Activated CD8-positive, alpha-beta T cell treated with anti-CD3 and anti-CD28 coated beads for 36 hours (primary cell): Measurements from ENCODE around the gene TCAP. TPM values are rescaled to one million over a fixed set of nuclear protein-coding genes. Genes with fewer than 3 reads are reported as not detected.

ENCODE experiments used
- ATAC-seq: fragments of 200-7000 bp; cut with Tn5 transposase; one replicate; pipeline ENCODE4 v1.10.0; 2021; ENCODE audit warnings: mild to moderate bottlenecking, moderate library complexity
- CTCF ChIA-PET: fragments of 350-600 bp; sonication (Branson Sonifier 250); formaldehyde crosslinking; loops from one replicate; lab custom pipeline; 2021; ENCODE audit warnings: antibody characterized with exemption; lab: Charles Lee
- POLR2A ChIA-PET: fragments of 350-600 bp; sonication (Branson Sonifier 250); formaldehyde crosslinking; loops from one replicate; lab custom pipeline; 2021; ENCODE audit warnings: antibody characterized with exemption; lab: Charles Lee
- DNase-seq: peaks from one replicate; pipeline ENCODE4 v3.0.0-alpha.2; 2020
- H3K27ac Mint-ChIP-seq: one replicate; pipeline ENCODE4 v1.8.0; 2021; ENCODE audit warnings: mild to moderate bottlenecking, mixed read lengths
- H3K27me3 Mint-ChIP-seq: one replicate; pipeline ENCODE4 v1.8.0; 2021; ENCODE audit warnings: mixed read lengths
- H3K36me3 Mint-ChIP-seq: one replicate; pipeline ENCODE4 v1.8.0; 2021; ENCODE audit warnings: low read depth, mixed read lengths
- H3K4me1 Mint-ChIP-seq: one replicate; pipeline ENCODE4 v1.8.0; 2021; ENCODE audit warnings: low read depth, mixed read lengths
- H3K4me3 Mint-ChIP-seq: one replicate; pipeline ENCODE4 v1.8.0; 2021; ENCODE audit warnings: mild to moderate bottlenecking, moderate library complexity, mixed read lengths
- H3K9me3 Mint-ChIP-seq: one replicate; pipeline ENCODE4 v1.8.0; 2021; ENCODE audit warnings: mixed read lengths
- CTCF ChIP-seq: fragments of 200-600 bp; IDR thresholded peaks from one replicate; pipeline ENCODE4 v1.8.0; 2022; ENCODE audit warnings: antibody characterized with exemption, mild to moderate bottlenecking
- intact Hi-C: fragments of 100-400 bp; cut with micrococcal nuclease; formaldehyde crosslinking; loops from one replicate; pipeline ENCODE4 v1.10.0; 2022
- total RNA-seq, 2 experiments: library from RNA; stranded (reverse); gene quantifications; one replicate each; pipeline ENCODE4 v1.2.3, GENCODE V29; 2021

Gene TCAP
- total RNA-seq, 2 experiments from 2014 or later, result 0.95 to 1.3 TPM

GRCh38 chr17:39699818-39700147 is 34.6 kb downstream of the TCAP start, which contains the start of gene ERBB2:
ERBB2 (plus strand) TSS chr17:39700064; CDS start chr17:39700239, 175 bp downstream.
- no peak within 1 kb of the TSS for H3K27ac Mint-ChIP-seq
- peaks cover 29% of the 10 kb centered on the region for H3K27me3 Mint-ChIP-seq
- intact Hi-C loops, result no loop called here
- ATAC-seq (no peak), DNase-seq (no peak)
- peaks cover 8% of the 10 kb centered on the region for H3K4me1 Mint-ChIP-seq
- POLR2A ChIA-PET, result interaction anchor here (0.6 to 1.2 kb wide), 3 partner anchors 12 to 77 kb away, joined by 3 to 6 read pairs (median 3); partner anchors contain the start of genes MIEN1 and PGAP3
- H3K36me3 Mint-ChIP-seq, result peaks cover 2% of the 10 kb centered on the region
- CTCF ChIA-PET, result interaction anchor here (1.2 to 1.8 kb wide), 2 partner anchors 78 to 281 kb away, joined by 3 to 7 read pairs; partner anchors contain the start of gene PSMD3
- no peak within 1 kb of the TSS for H3K4me3 Mint-ChIP-seq
- TF ChIP-seq CTCF, result no peak
- H3K9me3 Mint-ChIP-seq, result no peaks in the 10 kb centered on the region

GRCh38 chr17:39700148-39700987 is 35.2 kb downstream of the TCAP start:
- Mint-ChIP-seq H3K27me3 (peaks cover 29% of the 10 kb centered on the region), H3K9me3 (no peaks in the 10 kb centered on the region), H3K4me1 (peaks cover 8% of the 10 kb centered on the region), H3K4me3 (no peak overlapping the region), H3K27ac (no peak overlapping the region), H3K36me3 (peaks cover 2% of the 10 kb centered on the region)
- POLR2A ChIA-PET, result interaction anchor here (0.6 to 1.2 kb wide), 3 partner anchors 13 to 77 kb away, joined by 3 to 6 read pairs (median 3); partner anchors contain the start of genes MIEN1 and PGAP3
- no peak for TF ChIP-seq CTCF
- no peak for ATAC-seq
- no peak for DNase-seq
- intact Hi-C loops, result no loop called here
- CTCF ChIA-PET, result interaction anchor here (1.0 to 1.8 kb wide), 4 partner anchors 30 to 280 kb away, joined by 3 to 7 read pairs (median 4); partner anchors contain the start of genes MIEN1 and PSMD3

GRCh38 chr17:39701012-39701783 is 36.0 kb downstream of the TCAP start:
- DNase-seq (no peak), ATAC-seq (no peak)
- ChIA-PET POLR2A (interaction anchor here (1.2 kb wide), 1 partner anchor 14 kb away, joined by 3 read pairs; the partner anchor contains the start of gene PGAP3), CTCF (interaction anchor here (1.0 to 1.8 kb wide), 4 partner anchors 29 to 279 kb away, joined by 3 to 7 read pairs (median 4); partner anchors contain the start of genes MIEN1 and PSMD3)
- TF ChIP-seq CTCF, result no peak
- H3K9me3 Mint-ChIP-seq, result no peaks in the 10 kb centered on the region
- H3K27ac Mint-ChIP-seq, result no peak overlapping the region
- peaks cover 29% of the 10 kb centered on the region for H3K27me3 Mint-ChIP-seq
- peaks cover 2% of the 10 kb centered on the region for H3K36me3 Mint-ChIP-seq
- no peak overlapping the region for H3K4me3 Mint-ChIP-seq
- H3K4me1 Mint-ChIP-seq, result peaks cover 8% of the 10 kb centered on the region
- intact Hi-C loops, result no loop called here

- Mint-ChIP-seq H3K27ac (no peak overlapping the region), H3K36me3 (peaks cover 2% of the 10 kb centered on the region), H3K9me3 (no peaks in the 10 kb centered on the region), H3K4me1 (peaks cover 11% of the 10 kb centered on the region), H3K4me3 (no peak overlapping the region), H3K27me3 (peaks cover 29% of the 10 kb centered on the region)
- ATAC-seq (no peak), DNase-seq (no peak)
- ChIA-PET POLR2A (no interaction called here), CTCF (interaction anchor here (1.2 kb wide), 1 partner anchor 19 kb away, joined by 3 read pairs; no protein-coding TSS in a partner anchor)
- no peak for TF ChIP-seq CTCF
- intact Hi-C loops, result no loop called here
These were observed 36.8 kb downstream of the TCAP start for GRCh38 chr17:39701784-39702422.
